Measurements from ENCODE around the gene CBARP.
"Not testable (repeated sequence)": the region's sequence is repeated elsewhere in the genome, so short reads cannot be mapped to it uniquely, and the experiment has no call there.

CBARP gene

DNA sequence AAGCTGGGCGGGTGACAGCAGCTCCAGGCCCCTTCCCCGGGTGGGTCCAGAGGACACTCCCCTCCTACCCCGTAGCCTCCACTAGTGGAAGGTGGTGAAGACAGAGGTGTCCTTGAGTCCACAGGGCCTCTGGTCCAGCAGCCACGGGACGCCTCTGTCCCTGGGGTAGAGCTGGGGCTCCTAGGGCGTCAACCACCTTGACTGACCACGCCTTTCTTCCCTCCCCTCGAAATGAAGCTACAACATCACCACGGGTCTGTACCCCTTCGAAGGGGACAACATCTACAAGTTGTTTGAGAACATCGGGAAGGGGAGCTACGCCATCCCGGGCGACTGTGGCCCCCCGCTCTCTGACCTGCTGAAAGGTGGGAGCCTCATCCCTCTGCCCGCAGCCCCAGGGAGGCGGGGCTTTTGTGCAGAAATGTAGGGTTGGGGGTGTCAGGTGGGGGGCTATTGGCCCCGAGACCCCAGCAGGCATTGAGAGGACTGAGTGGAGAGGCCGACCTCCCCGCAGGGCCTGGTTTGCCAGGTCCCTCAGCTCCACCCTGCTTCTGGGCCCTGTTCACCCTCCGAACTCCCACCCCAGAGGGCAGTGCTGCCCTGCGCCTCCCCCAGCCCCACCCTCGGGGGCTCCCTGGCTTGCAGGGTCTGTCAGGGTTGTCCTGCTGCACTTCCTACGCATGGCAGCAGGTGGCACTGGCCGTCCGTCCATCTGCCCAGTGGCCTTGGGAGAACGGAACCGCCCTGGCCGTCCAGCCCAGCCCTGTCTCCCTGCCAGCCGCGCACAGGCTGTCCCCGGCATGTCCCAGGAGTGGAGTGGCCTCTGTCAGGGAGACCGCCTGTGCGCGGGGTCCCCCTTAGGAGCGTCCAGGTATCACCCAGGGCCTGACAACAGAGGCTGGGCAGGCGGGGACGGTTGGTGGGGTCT is 16.6 kb downstream of the CBARP start:
- Mint-ChIP-seq H3K9me3 (no peaks in the 10 kb centered on the region), H3K27me3 (no peaks in the 10 kb centered on the region), H3K4me3 (no peak overlapping the region), H3K36me3 (peaks cover 8 to 12% of the 10 kb centered on the region in 2 donors), H3K4me1 (peaks cover 0 to 1% of the 10 kb centered on the region in 2 donors), H3K27ac (peak overlapping the region; percentile 25)
- DNase-seq = no peak
- ATAC-seq (replicated peaks) = no peak

DNA sequence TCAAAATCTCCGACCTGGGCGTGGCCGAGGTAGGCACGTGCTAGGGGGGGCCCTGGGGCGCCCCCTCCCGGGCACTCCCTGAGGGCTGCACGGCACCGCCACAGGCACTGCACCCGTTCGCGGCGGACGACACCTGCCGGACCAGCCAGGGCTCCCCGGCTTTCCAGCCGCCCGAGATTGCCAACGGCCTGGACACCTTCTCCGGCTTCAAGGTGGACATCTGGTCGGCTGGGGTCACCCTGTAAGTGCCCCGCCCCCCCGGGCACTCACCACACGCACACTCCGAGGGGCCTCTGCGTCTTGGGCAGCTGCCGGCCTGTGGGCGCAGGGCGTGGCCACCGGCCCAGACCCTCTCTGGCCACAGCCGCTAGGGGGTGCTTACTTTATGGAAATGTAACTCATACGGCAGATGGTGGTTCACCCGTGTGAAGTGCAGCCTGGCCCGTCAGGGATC is 17.3 kb downstream of the CBARP start:
- no peak for DNase-seq
- no peaks in the 10 kb centered on the region for H3K9me3 Mint-ChIP-seq
- peaks cover 11 to 14% of the 10 kb centered on the region in 2 donors for H3K36me3 Mint-ChIP-seq
- peaks cover 0 to 1% of the 10 kb centered on the region in 2 donors for H3K4me1 Mint-ChIP-seq
- no peaks in the 10 kb centered on the region for H3K27me3 Mint-ChIP-seq
- ATAC-seq (replicated peaks) = no peak
- H3K4me3 Mint-ChIP-seq = no peak overlapping the region
- no peak overlapping the region for H3K27ac Mint-ChIP-seq

DNA sequence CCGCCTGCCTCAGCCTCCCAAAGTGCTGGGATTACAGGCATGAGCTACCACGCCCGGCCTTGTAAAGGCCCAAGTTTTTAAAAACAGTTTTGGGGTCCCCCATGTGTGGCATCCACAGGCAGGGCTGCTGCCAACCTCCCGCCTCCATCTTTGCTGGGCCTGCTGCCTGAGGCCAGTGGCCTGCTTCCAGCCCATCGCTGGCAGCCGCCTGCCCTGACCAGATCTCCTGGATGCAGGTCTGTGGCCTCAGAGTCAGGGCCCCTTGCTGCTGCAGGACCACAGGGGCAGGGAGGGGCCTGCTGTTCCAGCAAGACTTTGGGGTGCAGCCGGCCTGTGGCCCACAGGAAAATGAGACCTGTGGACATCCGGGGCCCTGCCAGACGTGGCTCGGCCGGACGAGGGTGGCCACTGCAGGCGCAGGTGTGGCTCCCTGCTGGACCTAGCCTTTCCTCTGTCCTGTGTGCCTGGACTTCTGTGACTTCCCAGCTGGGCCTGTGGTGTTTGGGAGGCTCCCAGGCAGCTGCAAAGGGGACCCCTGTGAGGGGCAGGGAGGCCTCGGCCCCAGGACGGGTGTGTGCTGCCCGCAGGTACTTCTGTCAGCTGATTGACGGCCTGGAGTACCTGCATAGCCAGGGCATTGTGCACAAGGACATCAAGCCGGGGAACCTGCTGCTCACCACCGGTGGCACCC is 17.9 kb downstream of the CBARP start:
- H3K4me1 Mint-ChIP-seq = peaks cover 0 to 1% of the 10 kb centered on the region in 2 donors
- DNase-seq (no peak), ATAC-seq (replicated peaks) (no peak)
- H3K9me3 Mint-ChIP-seq = no peaks in the 10 kb centered on the region
- no peak overlapping the region for H3K4me3 Mint-ChIP-seq
- H3K27me3 Mint-ChIP-seq = no peaks in the 10 kb centered on the region
- H3K36me3 Mint-ChIP-seq = peaks cover 13 to 14% of the 10 kb centered on the region in 2 donors
- H3K27ac Mint-ChIP-seq = no peak overlapping the region

DNA sequence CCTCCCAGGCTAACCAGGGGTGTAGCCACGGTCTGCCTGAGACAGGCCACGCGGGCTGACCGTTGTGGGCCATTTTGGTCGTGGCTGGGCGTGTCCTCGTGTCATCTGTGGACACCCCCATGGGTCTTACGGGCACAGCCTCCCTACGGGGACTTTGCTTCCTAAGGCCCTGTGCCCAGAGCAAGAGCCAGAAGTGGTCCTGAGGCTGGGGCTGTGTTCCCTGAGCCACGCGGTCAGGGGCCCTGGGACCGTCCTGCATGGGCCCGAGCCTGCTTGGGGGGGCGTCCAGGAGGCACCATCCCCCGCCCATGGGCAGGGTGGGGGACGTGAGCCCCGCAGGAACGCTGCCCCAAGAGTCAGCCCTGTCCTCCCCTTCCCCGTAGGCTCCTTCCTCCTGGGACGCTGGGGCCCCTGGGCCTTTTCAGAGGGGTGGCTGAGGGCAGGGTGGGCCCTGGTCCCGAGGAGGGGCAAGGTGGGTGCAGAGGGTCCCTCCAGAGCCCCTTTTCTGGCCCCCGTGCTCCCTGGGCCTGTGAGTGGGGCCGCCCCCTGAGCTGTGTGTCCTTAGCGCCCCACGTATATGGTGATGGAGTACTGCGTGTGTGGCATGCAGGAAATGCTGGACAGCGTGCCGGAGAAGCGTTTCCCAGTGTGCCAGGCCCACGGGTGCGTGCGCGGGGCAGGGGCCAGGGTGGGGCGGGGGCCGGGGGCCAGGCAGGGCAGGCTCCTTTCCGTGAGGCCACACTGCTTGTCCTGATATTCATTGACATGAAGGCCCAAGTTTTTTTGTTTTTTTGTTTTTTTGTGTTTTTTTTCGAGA is 18.8 kb downstream of the CBARP start:
- Mint-ChIP-seq H3K27ac (no peak overlapping the region), H3K9me3 (no peaks in the 10 kb centered on the region), H3K4me3 (no peak overlapping the region), H3K27me3 (no peaks in the 10 kb centered on the region), H3K4me1 (peaks cover 7% of the 10 kb centered on the region in 2 donors), H3K36me3 (peaks cover 15 to 17% of the 10 kb centered on the region in 2 donors)
- DNase-seq (no peak), ATAC-seq (replicated peaks) (no peak)

DNA sequence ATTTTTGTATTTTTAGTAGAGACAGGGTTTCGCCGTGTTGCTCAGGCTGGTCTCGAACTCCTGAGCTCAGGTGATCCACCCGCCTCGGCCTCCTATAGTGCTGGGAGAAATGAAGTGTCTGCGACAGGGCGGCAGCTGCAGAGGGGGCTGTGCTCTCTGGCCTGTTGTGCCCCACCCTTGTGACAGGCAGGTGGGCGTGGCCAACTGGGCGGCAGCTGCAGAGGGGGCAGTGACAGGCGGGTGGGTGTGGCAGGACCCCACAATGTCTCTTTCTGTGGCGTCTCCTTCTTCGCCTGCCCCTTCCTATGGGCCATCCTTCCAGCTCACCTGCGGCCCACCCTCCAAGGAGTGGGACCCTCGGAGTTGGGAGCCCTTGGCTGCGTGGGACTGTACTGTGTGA is 20.4 kb downstream of the CBARP start:
- Mint-ChIP-seq H3K27me3 (no peaks in the 10 kb centered on the region), H3K4me1 (peaks cover 16% of the 10 kb centered on the region in 2 donors), H3K36me3 (peaks cover 21 to 23% of the 10 kb centered on the region in 2 donors), H3K27ac (no peak overlapping the region), H3K9me3 (no peaks in the 10 kb centered on the region), H3K4me3 (no peak overlapping the region)
- ATAC-seq (replicated peaks) (no peak), DNase-seq (no peak)

DNA sequence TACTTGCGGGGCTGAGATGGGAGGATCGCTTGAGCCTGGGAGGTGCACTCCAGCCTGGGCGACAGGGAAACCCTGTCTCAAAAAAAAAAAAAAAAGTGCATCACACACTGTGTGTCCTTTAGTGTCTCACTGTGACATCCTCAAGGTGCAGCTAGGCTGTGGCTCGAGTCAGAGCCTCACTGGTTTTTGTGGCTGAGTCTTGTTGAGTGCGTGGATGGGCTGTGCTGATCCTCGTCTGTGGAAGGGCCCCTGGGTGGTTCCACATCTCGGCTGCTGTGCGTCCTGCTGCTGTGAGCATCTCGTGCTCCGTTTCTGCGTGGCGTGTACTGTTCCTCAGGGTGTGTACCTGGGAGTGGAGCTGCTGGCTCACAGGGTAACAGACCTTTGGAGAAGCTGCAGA is 21.0 kb downstream of the CBARP start:
- Mint-ChIP-seq H3K27me3 (no peaks in the 10 kb centered on the region), H3K4me1 (peaks cover 17 to 18% of the 10 kb centered on the region in 2 donors), H3K9me3 (no peaks in the 10 kb centered on the region), H3K36me3 (peaks cover 22 to 24% of the 10 kb centered on the region in 2 donors), H3K27ac (no peak overlapping the region), H3K4me3 (no peak overlapping the region)
- DNase-seq = no peak
- ATAC-seq (replicated peaks) = no peak

DNA sequence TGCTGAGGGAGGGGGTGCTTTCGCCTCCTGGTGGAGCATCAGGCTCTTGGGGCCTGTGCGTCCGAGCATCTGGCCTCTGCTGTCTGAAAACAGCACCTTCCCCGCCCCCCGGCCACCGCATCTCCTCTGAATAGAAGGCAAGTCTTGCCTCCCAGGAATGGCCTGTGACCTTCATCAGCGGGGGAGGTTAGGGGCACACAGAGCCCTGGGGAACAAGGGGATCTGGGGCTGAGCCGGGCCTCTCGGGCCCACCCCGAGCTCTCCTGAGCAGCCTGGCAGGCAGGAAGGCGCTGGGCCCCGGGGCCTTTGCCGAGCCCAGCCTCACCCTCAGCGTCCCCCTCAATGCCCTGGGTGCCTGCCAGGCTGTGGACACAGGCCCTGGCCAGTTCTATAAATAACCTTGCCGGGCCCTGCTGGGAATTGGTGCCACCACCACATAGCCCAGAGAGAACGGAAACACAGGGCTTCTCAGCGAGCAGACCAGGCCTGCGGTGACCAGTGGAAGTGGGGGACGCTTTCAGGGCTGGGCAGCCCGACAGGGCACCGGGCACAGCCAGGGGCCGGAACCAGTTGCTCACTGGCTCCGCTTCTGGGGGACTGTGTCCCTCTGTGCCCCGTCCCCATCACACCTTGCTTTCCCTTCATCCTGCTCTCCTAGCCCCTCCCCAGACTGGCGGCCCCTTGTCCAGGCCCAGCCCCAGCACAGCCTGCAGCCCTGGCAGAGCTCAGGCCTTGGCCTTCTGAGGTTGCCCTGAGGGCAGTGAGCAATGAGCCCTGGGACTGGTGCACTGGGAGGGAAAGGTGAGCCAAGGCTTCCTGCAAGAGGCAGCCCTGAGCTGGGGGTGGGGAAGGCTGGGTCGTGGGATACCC is 22.7 kb downstream of the CBARP start:
- Mint-ChIP-seq H3K4me1 (peaks cover 19 to 25% of the 10 kb centered on the region in 2 donors), H3K36me3 (peaks cover 24 to 29% of the 10 kb centered on the region in 2 donors), H3K27ac (no peak overlapping the region), H3K4me3 (no peak overlapping the region), H3K9me3 (no peaks in the 10 kb centered on the region), H3K27me3 (no peaks in the 10 kb centered on the region)
- DNase-seq (no peak), ATAC-seq (replicated peaks) (no peak)

DNA sequence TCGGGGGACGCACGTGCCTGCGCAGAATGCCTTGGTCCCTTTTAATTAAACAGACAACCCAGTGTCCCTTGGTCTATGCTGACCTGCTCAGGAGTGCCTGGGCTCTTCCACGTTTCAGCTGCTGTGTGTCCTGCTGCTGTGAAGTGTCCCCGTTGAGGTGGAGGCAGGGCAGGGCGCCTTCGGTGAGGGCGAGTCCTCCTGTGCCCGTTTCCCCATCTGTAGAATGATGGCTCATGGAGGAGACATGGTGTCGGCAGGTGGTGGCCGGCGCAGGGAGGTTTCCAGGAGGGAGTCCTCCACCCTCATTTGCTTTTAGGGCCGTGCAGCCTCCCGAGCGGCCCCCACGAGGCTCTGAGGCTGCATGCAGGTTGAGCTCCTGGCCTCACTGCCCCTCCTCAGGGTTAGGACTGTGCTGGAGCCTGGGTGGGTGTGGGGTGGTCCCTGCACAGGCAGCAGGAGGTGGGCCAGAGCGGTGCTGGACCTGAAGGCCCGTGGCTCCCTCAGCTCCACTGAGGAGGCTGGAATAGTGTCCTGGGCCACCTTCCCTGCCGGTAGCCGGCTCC is 23.4 kb downstream of the CBARP start:
- Mint-ChIP-seq H3K27me3 (no peaks in the 10 kb centered on the region), H3K9me3 (no peaks in the 10 kb centered on the region), H3K36me3 (peaks cover 24 to 35% of the 10 kb centered on the region in 2 donors), H3K27ac (peak overlapping the region; percentile 97), H3K4me3 (peak overlapping the region; percentile 63 to 78), H3K4me1 (peaks cover 22 to 32% of the 10 kb centered on the region in 2 donors)
- ATAC-seq (replicated peaks) = no peak
- no peak for DNase-seq

DNA sequence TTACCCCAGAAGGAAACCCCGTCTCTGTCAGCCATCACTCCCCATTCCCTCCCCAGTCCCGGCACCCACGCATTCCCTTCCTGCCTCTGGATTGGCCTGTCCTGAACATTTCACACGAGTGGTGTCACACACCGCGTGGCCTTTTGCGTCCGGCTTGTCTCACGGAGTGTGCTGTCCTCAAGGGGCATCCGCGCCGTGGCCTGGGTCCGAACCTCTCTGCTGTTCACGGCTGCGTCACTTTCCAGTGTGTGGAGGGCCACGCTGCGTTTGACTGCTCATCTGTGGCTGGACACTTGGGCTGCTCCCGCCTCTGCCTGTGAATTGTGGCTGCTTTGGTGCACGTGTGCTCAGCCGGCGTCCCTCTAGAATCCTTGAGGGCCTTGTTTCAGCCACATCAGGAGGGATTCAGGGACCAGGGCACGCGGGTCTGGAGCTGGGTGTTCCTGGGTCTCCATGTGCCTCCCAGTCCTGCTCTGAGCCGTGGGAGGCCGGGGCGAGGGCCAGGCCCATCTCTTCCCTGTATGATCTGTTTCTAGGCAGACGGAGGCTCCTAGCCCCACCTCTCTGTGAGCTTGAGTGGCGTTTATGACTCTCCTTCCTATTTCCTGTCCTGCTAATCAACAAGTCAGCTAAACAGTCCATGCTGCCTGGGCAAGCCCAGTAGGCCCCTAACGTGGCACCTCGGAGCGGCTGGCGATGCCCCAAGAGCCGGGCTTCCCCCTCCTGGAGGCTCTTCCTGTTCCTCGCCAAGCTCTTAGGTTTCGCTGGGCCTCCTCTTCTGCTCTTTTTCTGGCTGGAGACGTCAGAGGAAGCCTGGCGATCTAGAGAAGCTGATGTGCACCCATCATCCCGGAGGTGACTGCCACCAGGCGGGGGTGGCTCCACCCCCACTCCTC is 24.2 kb downstream of the CBARP start:
- DNase-seq (peak; percentile 69), ATAC-seq (replicated peaks) (peak; percentile 87 to 95)
- peaks cover 24 to 35% of the 10 kb centered on the region in 2 donors for H3K36me3 Mint-ChIP-seq
- H3K4me3 Mint-ChIP-seq = peak overlapping the region; percentile 63 to 78
- peak overlapping the region; percentile 97 for H3K27ac Mint-ChIP-seq
- H3K27me3 Mint-ChIP-seq = no peaks in the 10 kb centered on the region
- peaks cover 22 to 32% of the 10 kb centered on the region in 2 donors for H3K4me1 Mint-ChIP-seq
- H3K9me3 Mint-ChIP-seq = no peaks in the 10 kb centered on the region

DNA sequence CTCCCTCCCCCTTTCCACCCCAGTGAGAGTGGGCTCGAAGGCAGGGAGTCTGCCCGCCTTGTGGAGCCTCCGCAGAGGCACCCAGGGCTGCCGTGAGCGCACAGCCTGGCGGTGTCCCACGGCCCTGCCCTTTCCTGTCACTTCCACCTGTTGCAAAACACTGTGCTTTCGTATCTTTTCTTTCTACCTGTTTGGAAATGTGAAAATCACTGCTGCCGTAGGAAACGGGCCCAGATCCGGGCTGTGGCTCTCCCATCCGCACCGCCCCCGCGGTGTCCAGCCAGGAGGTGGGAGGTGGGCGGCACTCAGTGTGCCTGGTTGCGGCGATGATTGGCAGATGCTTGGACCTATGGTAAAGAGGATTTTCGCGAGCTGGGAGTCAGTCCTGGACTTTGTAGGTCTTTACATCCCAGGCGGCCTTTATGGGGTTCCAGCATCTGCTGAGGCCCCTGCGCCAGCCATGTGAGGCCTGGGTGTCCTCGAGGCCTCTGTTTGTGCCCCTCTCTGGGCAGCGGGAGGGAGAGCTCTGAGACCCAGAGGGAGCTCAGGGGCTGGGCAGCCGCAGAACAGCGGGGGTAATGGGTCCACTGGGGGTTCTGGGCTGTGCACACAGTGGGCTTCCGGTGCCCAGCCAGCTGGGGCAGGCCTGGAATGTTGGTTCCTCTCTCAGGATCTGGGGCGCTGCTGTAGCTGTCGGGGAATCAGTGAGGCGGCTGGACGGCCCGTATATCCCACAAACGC is 26.1 kb downstream of the CBARP start:
- peaks cover 34 to 49% of the 10 kb centered on the region in 2 donors for H3K4me1 Mint-ChIP-seq
- DNase-seq (no peak), ATAC-seq (replicated peaks) (no peak)
- no peaks in the 10 kb centered on the region for H3K27me3 Mint-ChIP-seq
- H3K36me3 Mint-ChIP-seq = peaks cover 28 to 43% of the 10 kb centered on the region in 2 donors
- H3K9me3 Mint-ChIP-seq = no peaks in the 10 kb centered on the region
- no peak overlapping the region for H3K4me3 Mint-ChIP-seq
- H3K27ac Mint-ChIP-seq = peak overlapping the region; percentile 37

DNA sequence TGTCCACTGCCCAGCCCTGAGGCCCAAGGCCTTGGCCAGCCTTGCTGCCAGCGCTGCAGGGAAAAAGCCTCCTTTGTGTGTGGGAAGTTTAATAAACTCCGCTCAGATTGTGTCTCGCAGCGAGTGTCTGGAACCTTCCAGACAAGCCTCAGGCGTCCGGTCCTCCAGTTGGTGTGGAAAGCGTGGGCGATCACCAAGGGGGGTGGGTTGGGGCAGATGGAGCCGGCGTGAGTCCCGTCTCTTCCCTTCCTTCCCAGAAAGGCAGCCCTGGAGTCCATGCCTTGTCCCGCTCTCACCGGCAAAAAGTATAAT is 27.6 kb downstream of the CBARP start:
- Mint-ChIP-seq H3K36me3 (peaks cover 26 to 40% of the 10 kb centered on the region in 2 donors), H3K9me3 (no peaks in the 10 kb centered on the region), H3K27me3 (no peaks in the 10 kb centered on the region), H3K4me3 (peak overlapping the region in 1 of 2 donors; percentile 16), H3K27ac (no peak overlapping the region), H3K4me1 (peaks cover 34 to 53% of the 10 kb centered on the region in 2 donors)
- ATAC-seq (replicated peaks) (no peak), DNase-seq (no peak)

DNA sequence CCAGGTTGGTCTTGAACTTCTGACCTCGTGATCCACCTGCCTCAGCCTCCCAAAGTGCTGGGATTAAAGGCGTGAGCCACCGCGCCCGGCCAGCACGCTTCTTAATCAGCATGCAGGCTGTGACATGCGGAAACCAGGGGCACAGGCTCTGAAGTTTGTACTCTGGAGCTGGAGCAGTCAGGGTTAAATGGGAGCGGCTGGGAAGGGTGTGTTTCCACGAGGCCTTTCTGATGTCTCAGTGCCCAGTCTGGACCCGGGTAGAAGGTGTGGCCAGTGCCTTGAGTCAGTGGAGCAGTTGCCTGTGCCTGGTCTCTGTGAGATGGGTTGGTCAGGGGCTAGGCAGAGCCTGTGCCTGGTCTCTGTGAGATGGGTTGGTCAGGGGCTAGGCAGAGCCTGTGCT is 29.0 kb downstream of the CBARP start:
- not testable (repeated sequence) for ATAC-seq (replicated peaks); H3K27ac Mint-ChIP-seq; H3K9me3 Mint-ChIP-seq; H3K4me3 Mint-ChIP-seq; H3K27me3 Mint-ChIP-seq; DNase-seq
- peaks cover 23 to 35% of the 10 kb centered on the region in 2 donors for H3K36me3 Mint-ChIP-seq
- H3K4me1 Mint-ChIP-seq = peaks cover 27 to 45% of the 10 kb centered on the region in 2 donors
